Right lobe of liver (tissue), 4 donors: Measurements from ENCODE around the gene UNKL.

ENCODE experiments used
- POLR2A ChIP-seq: fragments of 450-650 bp; IDR thresholded peaks from one replicate; pipeline ENCODE4 v1.6.1; 2017; ENCODE audit warnings: antibody characterized with exemption, mild to moderate bottlenecking
- TF ChIP-seq, protein P1 (sequence below), 4 donors: fragments of 200-600 bp in 3 of 4; fragments of 450-650 bp in 1 of 4; IDR thresholded peaks; one replicate each; pipeline versions ENCODE4 v1.5.1 to v1.8.0; 2016 to 2022; ENCODE audit warnings: antibody characterized with exemption in 4 of 4, mild to moderate bottlenecking in 2 of 4
- donor health status: DM: no; HTN: no; CAD: no.
- donor health status: DM: no; HTN: no; CAD: no.
- donor health status: DM: no; HTN: yes; CAD: no.

DNA sequence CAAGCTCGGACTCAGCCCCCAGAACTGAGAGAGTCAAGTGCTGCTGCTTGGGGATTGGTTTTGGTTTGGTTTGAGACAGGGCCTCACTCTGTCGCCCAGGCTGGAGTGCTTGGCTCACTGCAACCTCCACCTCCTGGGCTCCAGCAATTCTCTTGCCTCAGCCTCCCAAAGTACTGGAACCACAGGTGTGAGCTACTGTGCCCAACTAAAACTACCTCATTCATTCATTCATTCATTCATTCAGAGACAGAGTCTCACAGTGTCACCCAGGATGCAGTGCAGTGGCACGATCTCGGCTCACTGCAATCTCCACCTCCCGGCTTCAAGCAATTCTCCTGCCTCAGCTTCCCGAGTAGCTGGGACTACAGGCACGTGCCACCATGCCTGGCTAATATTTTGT lies 24.7 kb downstream of the UNKL start:
- TF ChIP-seq, protein P1, sequence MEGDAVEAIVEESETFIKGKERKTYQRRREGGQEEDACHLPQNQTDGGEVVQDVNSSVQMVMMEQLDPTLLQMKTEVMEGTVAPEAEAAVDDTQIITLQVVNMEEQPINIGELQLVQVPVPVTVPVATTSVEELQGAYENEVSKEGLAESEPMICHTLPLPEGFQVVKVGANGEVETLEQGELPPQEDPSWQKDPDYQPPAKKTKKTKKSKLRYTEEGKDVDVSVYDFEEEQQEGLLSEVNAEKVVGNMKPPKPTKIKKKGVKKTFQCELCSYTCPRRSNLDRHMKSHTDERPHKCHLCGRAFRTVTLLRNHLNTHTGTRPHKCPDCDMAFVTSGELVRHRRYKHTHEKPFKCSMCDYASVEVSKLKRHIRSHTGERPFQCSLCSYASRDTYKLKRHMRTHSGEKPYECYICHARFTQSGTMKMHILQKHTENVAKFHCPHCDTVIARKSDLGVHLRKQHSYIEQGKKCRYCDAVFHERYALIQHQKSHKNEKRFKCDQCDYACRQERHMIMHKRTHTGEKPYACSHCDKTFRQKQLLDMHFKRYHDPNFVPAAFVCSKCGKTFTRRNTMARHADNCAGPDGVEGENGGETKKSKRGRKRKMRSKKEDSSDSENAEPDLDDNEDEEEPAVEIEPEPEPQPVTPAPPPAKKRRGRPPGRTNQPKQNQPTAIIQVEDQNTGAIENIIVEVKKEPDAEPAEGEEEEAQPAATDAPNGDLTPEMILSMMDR (IDR thresholded peaks at IDR 0.05) = no peak
- TF ChIP-seq POLR2A = no peak
